NT2/D1 (cell line): ENCODE results near the gene TMEM141.

ENCODE experiments used
- SUZ12 ChIP-seq: IDR thresholded peaks from 2 replicates; pipeline ENCODE4 v1.6.1; 2011; ENCODE audit not compliant: insufficient read length, insufficient read depth; ENCODE audit errors: extremely low read depth
- YY1 ChIP-seq: IDR thresholded peaks from 2 replicates; pipeline ENCODE4 v1.6.1; 2011; ENCODE audit not compliant: insufficient read length, insufficient read depth
- ZNF274 ChIP-seq: IDR thresholded peaks from 2 replicates; pipeline ENCODE4 v1.6.1; 2011; ENCODE audit warnings: mild to moderate bottlenecking, low read depth, low read length

DNA sequence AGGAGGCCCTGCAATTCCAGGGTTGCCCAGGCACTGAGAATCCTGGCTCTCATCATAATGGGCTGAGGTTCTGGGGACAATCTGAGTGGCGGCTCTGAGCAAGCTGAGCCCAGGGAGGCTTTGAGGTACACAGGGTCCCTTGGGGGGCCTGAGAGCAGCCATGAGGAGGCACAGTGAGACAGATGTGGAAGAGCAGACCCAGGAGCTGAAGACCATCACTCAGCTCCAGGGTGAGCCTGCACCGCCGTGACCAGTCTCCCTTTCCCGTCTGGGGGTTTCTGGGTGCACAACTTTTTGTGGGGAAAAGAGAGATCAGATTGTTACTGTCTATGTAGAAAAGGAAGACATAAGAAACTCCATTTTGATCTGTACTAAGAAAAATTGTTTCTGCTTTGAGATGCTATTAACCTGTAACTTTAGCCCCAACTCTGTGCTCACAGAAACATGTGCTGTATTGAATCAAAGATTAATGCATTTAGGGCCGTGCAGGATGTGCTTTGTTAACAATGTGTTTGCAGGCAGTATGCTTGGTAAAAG, 5.2 kb downstream of the TMEM141 start, which contains the start of gene CCDC183:
- TF ChIP-seq SUZ12 (no peak), ZNF274 (no peak), YY1 (no peak)
